Measurements from ENCODE around the gene CNTNAP4. TPM values are rescaled to one million over a fixed set of nuclear protein-coding genes. Genes with fewer than 3 reads are reported as not detected.

CNTNAP4 gene
- total and polyA plus RNA-seq, 2 of the 13 experiments (the other 11 are each of a cell fraction or from before 2014, with no cell fraction given) = not detected

- TF ChIP-seq, protein P1, sequence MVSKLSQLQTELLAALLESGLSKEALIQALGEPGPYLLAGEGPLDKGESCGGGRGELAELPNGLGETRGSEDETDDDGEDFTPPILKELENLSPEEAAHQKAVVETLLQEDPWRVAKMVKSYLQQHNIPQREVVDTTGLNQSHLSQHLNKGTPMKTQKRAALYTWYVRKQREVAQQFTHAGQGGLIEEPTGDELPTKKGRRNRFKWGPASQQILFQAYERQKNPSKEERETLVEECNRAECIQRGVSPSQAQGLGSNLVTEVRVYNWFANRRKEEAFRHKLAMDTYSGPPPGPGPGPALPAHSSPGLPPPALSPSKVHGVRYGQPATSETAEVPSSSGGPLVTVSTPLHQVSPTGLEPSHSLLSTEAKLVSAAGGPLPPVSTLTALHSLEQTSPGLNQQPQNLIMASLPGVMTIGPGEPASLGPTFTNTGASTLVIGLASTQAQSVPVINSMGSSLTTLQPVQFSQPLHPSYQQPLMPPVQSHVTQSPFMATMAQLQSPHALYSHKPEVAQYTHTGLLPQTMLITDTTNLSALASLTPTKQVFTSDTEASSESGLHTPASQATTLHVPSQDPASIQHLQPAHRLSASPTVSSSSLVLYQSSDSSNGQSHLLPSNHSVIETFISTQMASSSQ (IDR thresholded peaks at IDR 0.05; ENCODE audit: low read depth) = no peak
- TF ChIP-seq, protein P1 (CRISPR knock-in tag; IDR thresholded peaks at IDR 0.05; ENCODE audit: borderline replicate concordance) = no peak
- TF ChIP-seq, protein P2, sequence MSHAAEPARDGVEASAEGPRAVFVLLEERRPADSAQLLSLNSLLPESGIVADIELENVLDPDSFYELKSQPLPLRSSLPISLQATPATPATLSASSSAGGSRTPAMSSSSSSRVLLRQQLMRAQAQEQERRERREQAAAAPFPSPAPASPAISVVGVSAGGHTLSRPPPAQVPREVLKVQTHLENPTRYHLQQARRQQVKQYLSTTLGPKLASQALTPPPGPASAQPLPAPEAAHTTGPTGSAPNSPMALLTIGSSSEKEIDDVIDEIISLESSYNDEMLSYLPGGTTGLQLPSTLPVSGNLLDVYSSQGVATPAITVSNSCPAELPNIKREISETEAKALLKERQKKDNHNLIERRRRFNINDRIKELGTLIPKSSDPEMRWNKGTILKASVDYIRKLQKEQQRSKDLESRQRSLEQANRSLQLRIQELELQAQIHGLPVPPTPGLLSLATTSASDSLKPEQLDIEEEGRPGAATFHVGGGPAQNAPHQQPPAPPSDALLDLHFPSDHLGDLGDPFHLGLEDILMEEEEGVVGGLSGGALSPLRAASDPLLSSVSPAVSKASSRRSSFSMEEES (CRISPR knock-in tag; IDR thresholded peaks at IDR 0.05) = no peak
- no peak for TF ChIP-seq NFYB (CRISPR knock-in tag; IDR thresholded peaks at IDR 0.05)
- no peak for TF ChIP-seq ZBTB1 (CRISPR knock-in tag; IDR thresholded peaks at IDR 0.05; ENCODE audit: borderline replicate concordance)
- no peak for TF ChIP-seq TRIM24 (CRISPR knock-in tag; IDR thresholded peaks at IDR 0.05)
- TF ChIP-seq, protein P3, sequence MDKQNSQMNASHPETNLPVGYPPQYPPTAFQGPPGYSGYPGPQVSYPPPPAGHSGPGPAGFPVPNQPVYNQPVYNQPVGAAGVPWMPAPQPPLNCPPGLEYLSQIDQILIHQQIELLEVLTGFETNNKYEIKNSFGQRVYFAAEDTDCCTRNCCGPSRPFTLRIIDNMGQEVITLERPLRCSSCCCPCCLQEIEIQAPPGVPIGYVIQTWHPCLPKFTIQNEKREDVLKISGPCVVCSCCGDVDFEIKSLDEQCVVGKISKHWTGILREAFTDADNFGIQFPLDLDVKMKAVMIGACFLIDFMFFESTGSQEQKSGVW (CRISPR knock-in tag; IDR thresholded peaks at IDR 0.05; ENCODE audit: borderline replicate concordance) = no peak
- no peak for TF ChIP-seq GPBP1L1 (CRISPR knock-in tag; IDR thresholded peaks at IDR 0.05)
Observed at GRCh38 chr16:76343769-76344168, 66.6 kb downstream of the CNTNAP4 start (continued).

Measured in HepG2 (cell line).